Measurements from ENCODE around the gene SLC44A2.
A peak's percentile ranks its signal among the peaks of the same experiment; 100 is the strongest.
"Not testable (repeated sequence)": the region's sequence is repeated elsewhere in the genome, so short reads cannot be mapped to it uniquely, and the experiment has no call there.

The SLC44A2 gene

GRCh38 chr19:10651851-10652250, 26.5 kb downstream of the SLC44A2 start:
- DNase-seq (ENCODE audit: low read depth) = no peak

GRCh38 chr19:10653482-10653731, 28.1 kb downstream of the SLC44A2 start:
- DNase-seq (ENCODE audit: low read depth) = no peak

GRCh38 chr19:10653732-10654609, 28.6 kb downstream of the SLC44A2 start, which contains the start of gene ILF3:
Gene ILF3, plus strand, starts transcription at chr19:10654346. Its CDS starts 16,260 bp downstream, at chr19:10670606.
- DNase-seq (ENCODE audit: low read depth) = peak; percentile 100

- DNase-seq (ENCODE audit: low read depth) = no peak
These were observed 29.5 kb downstream of the SLC44A2 start for GRCh38 chr19:10654610-10655456.

GRCh38 chr19:10655457-10656312, 30.3 kb downstream of the SLC44A2 start:
- no peak for DNase-seq (ENCODE audit: low read depth)

- DNase-seq (ENCODE audit: low read depth) = no peak
These were observed 35.0 kb downstream of the SLC44A2 start for GRCh38 chr19:10660346-10660745.

- DNase-seq (ENCODE audit: low read depth) = no peak
These were observed 36.6 kb downstream of the SLC44A2 start for GRCh38 chr19:10661946-10662345.

- DNase-seq (ENCODE audit: low read depth) = no peak
These were observed 37.3 kb downstream of the SLC44A2 start for GRCh38 chr19:10662384-10663251.

- DNase-seq (ENCODE audit: low read depth) = not testable (repeated sequence)
These were observed 37.9 kb downstream of the SLC44A2 start for GRCh38 chr19:10663252-10663563.

- DNase-seq (ENCODE audit: low read depth) = no peak
These were observed 42.5 kb downstream of the SLC44A2 start for GRCh38 chr19:10667867-10668266.

- DNase-seq (ENCODE audit: low read depth) = no peak
These were observed 43.9 kb downstream of the SLC44A2 start for GRCh38 chr19:10669246-10669645.

GRCh38 chr19:10670182-10670581, 44.8 kb downstream of the SLC44A2 start:
- DNase-seq (ENCODE audit: low read depth) = no peak

GRCh38 chr19:10670876-10671804, 45.8 kb downstream of the SLC44A2 start:
- no peak for DNase-seq (ENCODE audit: low read depth)

GRCh38 chr19:10671922-10672321, 46.6 kb downstream of the SLC44A2 start:
- not testable (repeated sequence) for DNase-seq (ENCODE audit: low read depth)

- not testable (repeated sequence) for DNase-seq (ENCODE audit: low read depth)
These were observed 49.9 kb downstream of the SLC44A2 start for GRCh38 chr19:10675214-10675613.

GRCh38 chr19:10677751-10678150, 52.4 kb downstream of the SLC44A2 start:
- no peak for DNase-seq (ENCODE audit: low read depth)

- no peak for DNase-seq (ENCODE audit: low read depth)
These were observed 53.5 kb downstream of the SLC44A2 start for GRCh38 chr19:10678813-10679212.

GRCh38 chr19:10679743-10680142, 54.4 kb downstream of the SLC44A2 start:
- no peak for DNase-seq (ENCODE audit: low read depth)

GRCh38 chr19:10680545-10681135, 55.3 kb downstream of the SLC44A2 start:
- DNase-seq (ENCODE audit: low read depth) = no peak

GRCh38 chr19:10681658-10682057, 56.3 kb downstream of the SLC44A2 start:
- DNase-seq (ENCODE audit: low read depth) = no peak

Data from stromal cell of bone marrow (primary cell).